DMS 273 treated with DMSO at 0.1 percent for 48 hours (cell line): Measurements from ENCODE around the gene LILRB4.
"Not testable (repeated sequence)": the region's sequence is repeated elsewhere in the genome, so short reads cannot be mapped to it uniquely, and the experiment has no call there.

ENCODE experiments used
- DNase-seq: peaks from one replicate; lab custom pipeline; 2025; lab: John Stamatoyannopoulos, UW

Gene LILRB4

GRCh38 chr19:54662730-54663129, at the start of gene LILRB4:
LILRB4 (plus strand) TSS chr19:54662985; CDS start chr19:54663034, 49 bp downstream.
- no peak for DNase-seq

- DNase-seq: no peak
These were observed 48.1 kb upstream of the LILRB4 start for GRCh38 chr19:54614726-54615125.

GRCh38 chr19:54616057-54616456, 46.7 kb upstream of the LILRB4 start:
- DNase-seq: no peak

- no peak for DNase-seq
These were observed 45.8 kb upstream of the LILRB4 start for GRCh38 chr19:54616821-54617560.

GRCh38 chr19:54620464-54620863, 42.3 kb upstream of the LILRB4 start:
- DNase-seq: no peak

GRCh38 chr19:54622431-54622830, 40.4 kb upstream of the LILRB4 start:
- DNase-seq: no peak

DNA sequence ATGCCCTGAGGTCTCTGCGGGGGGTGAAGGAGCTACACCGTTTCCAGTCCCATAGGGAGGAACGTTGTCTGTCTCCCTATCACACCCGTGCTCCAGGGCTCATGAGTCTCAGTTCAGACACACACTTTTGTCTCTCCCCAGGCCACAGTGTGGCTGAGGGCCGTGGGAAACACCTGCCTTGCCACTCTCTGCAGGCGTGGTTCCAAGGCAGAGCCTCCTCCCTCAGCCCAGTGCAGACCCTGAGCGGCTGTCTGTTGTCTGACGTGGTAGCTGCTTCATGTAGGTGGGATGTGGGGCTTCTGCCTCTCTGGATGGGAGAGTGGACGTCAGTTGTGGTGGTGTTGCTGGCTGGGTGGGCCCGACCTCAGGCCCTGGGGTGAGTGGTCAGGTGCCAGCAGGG, 38.6 kb upstream of the LILRB4 start:
- DNase-seq: not testable (repeated sequence)

DNA sequence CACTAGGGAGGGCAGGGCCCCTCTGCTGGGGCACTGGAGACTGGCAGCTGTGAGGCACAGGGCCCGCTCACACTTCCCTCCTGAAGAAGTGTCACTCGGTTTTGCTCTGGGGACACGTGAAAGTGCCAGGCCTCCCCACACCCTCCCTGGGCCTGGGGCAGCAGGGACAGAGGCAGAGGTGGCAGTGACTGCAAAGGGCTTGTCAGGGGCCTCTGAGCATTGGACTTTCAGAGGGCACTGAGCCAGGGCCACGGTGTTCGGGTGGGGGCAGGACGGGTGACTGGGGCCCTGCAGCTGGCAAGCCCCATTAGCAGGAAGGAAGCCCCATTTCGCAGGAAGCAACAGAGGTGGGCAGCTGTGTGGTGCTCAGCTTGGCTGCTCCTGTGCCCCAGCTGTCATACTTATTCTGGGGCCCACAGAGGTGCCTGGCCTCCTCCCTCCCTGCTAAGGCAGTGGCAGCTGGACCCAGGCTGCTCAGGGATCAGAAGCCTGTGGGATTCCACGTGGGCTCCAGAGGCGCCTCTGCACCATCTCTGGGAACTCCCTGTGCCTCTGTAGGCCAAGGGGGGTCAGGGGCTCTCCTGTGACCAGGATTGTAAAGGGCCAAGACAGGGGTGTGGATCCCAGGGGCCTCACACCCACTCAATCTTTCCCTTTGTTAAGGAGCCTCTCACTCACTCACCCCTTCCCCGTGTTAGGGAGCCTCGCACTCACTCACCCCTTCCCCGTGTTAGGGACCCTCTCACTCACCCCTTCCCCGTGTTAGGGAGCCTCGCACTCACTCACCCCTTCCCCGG, 37.7 kb upstream of the LILRB4 start:
- DNase-seq: not testable (repeated sequence)

- no peak for DNase-seq
These were observed 36.0 kb upstream of the LILRB4 start for GRCh38 chr19:54626757-54627156.

GRCh38 chr19:54627912-54628311, 34.9 kb upstream of the LILRB4 start:
- DNase-seq: not testable (repeated sequence)

DNA sequence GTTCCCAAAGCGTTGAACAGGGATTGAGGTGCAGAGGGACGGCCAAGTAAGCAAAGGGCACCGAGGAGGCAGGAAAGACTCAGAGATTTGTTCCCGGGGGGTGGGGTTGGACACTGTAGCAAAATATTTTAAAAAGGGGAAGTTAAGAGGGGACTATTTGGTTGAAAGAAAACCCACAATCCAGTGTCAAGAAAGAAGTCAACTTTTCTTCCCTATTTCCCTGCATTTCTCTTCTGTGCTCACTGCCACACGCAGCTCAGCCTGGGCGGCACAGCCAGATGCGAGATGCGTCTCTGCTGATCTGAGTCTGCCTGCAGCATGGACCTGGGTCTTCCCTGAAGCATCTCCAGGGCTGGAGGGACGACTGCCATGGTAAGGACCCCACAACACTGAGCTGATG, 32.5 kb upstream of the LILRB4 start, which contains the start of gene LILRB1:
LILRB1 (plus strand) TSS at position 223 of the 400 bp plus-strand sequence. CDS start 590 bp downstream, outside the sequence.
- not testable (repeated sequence) for DNase-seq

DNA sequence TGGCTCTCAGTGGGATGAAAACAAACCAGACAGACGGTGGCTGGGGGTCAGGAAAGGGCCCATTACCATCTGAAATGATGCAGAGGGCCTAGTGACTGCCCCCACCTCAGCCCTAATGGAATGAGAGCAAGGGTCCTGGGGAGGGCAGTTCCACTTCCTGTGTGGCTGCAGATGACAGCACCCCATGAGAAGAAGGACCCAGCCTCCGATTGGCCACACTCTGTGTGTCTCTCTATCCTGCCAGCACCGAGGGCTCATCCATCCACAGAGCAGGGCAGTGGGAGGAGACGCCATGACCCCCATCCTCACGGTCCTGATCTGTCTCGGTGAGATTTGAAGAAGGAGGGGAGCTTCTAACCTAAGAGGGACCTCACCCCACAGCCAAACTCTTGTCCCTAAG, 32.0 kb upstream of the LILRB4 start:
- no peak for DNase-seq

GRCh38 chr19:54631489-54632337, 31.1 kb upstream of the LILRB4 start:
- not testable (repeated sequence) for DNase-seq

DNA sequence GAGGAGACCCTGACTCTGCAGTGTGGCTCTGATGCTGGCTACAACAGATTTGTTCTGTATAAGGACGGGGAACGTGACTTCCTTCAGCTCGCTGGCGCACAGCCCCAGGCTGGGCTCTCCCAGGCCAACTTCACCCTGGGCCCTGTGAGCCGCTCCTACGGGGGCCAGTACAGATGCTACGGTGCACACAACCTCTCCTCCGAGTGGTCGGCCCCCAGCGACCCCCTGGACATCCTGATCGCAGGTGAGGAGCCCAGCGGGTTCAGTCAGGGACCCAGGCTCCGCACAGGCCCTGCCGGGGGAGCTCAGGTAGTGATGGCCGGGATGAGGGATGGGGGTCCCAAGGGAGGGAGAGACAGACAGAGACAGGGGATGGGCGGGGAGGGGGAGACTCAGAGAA, 30.3 kb upstream of the LILRB4 start:
- not testable (repeated sequence) for DNase-seq

DNA sequence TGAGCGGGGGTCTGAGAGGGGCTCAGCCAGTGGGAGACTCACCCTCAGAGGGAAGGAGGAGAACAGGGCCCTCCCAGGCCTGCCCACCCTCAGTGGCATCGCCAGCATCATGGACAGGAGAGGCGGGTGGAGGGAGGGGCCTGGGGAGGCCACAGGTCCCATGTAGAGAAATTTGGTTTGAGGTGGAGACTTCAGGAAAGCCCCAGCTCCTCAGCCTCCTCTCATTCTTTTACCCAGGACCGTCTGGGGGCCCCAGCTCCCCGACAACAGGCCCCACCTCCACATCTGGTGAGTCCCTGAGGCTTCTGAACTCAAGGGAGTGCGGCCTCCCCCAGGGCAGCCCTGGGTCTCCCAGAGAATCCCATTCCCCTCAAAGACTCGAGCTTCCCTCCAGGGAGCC, 29.4 kb upstream of the LILRB4 start:
- no peak for DNase-seq

DNA sequence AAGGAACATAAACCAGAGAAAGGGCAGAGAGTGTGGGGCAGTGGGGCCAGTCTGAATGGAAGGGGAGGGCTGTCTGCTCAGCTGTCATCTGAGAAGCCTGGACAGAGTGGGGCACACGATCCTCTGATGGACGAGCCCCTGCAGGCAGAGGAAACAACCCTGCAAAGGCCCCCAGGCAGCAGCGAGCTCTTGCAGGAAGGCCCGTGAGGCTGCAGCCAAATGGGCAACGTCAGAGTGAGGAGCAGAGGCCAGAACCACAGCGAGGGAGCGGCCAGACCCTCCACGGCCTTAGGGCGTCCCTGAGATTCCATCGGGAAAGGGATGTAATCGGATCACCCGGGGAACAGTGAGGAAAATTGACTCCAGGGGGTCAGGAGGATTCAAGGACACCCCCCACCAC, 26.7 kb upstream of the LILRB4 start:
- DNase-seq: not testable (repeated sequence)

- DNase-seq: no peak
These were observed 24.1 kb upstream of the LILRB4 start for GRCh38 chr19:54638683-54639082.

DNA sequence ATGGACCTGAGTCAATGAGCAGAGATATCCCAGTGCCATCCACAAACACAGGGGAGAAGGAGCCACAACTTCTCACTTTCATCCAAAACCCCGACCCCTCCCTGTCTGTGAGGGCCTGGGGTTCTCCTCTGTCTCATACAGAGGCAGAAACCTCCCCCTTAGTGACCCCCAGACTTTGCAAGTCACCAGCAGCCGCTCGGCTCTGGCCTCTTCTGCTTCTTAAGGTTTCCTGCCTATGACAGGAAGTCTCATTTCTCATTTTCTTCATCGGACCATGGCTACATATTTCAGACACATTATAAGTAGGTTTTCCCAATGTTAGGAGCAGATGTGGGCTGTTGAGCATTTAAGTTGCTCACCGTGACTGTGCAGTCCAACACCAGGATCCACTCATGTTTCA, 19.8 kb upstream of the LILRB4 start:
- DNase-seq: not testable (repeated sequence)

DNA sequence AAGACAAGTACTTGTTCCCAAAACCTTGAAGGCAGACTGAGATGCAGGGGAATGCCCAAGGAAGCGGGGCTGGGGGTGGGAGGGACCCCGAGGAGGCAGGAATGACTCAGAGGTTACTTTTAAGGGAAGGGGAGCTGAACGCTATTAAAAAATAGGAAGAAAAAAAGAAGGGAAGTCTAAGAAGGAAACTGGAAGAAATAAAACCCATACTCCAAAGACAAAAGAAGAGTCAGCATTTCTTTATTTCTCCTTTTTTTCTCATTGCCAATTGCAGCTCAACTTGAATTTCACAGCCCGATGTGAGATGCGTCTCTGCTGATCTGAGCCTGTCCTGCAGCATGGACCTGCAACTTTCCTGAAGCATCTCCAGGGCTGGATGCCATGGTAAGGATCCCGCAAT, 19.2 kb upstream of the LILRB4 start:
- not testable (repeated sequence) for DNase-seq

DNA sequence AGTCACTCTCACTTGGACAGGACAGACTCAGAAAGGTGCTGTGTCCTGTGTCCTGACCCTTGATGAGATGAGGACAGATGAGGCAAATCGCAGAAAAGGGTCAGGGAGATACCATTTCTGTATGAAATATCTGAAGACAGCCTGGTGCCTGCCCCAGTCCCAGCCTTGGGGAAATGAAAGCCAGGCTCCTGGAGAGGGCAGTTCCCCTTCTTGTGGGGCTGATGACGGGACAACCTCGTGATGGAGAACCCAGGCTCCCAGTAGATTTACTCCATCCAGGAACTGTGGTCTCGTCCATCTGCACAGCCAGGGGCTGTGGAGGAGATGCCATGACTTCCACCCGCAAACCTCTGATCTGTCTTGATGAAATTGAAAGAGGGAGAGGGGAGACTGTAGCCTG, 18.7 kb upstream of the LILRB4 start:
- DNase-seq: no peak

DNA sequence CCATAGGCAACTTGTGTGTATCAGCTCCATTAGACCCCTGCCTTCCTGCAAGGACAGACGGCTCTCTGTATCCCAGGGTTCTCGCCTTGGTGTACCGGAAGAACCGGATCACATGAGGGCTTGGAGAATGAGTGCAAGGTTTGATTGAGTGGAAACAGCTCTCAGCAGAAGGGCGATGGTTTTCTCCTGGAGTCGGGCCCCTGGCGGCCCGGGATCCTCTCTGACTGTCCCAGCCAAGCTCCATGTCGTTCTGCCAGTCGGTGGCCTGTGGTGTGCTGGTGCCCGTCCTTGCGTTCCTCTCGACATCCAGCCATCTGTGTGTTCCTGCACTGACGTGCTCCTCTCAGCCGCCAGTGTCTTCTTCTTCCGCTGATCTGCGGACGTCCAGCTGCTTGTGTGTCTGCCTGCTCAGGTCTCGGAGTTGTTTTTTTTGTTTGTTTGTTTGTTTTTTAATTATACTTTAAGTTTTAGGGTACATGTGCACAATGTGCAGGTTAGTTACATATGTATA, 16.4 kb upstream of the LILRB4 start:
- no peak for DNase-seq

GRCh38 chr19:54648129-54648528, 14.7 kb upstream of the LILRB4 start:
- no peak for DNase-seq
